ENCODE measurements around the gene ELK4.

ELK4 gene

GRCh38 chr1:205598841-205599668 is 32.8 kb downstream of the ELK4 start:
- no peak for DNase-seq (ENCODE audit: low read depth, low spot score)

GRCh38 chr1:205597691-205598314 is 34.0 kb downstream of the ELK4 start:
- DNase-seq (ENCODE audit: low read depth, low spot score), result no peak

More at GRCh38 chr1:205598841-205599668, 32.8 kb downstream of the ELK4 start:
- H3K27ac ChIP-seq, result peak overlapping the region; percentile 61

GRCh38 chr1:205596876-205597275 is 34.9 kb downstream of the ELK4 start:
- H3K27ac ChIP-seq, result no peak overlapping the region
- no peak for DNase-seq (ENCODE audit: low read depth, low spot score)

More at GRCh38 chr1:205597691-205598314, 34.0 kb downstream of the ELK4 start:
- H3K27ac ChIP-seq, result no peak overlapping the region

- DNase-seq (ENCODE audit: low read depth, low spot score), result no peak
- H3K27ac ChIP-seq, result peak overlapping the region; percentile 59
Measured at GRCh38 chr1:205595861-205596260, 36.0 kb downstream of the ELK4 start.

- peak overlapping the region; percentile 59 for H3K27ac ChIP-seq
- DNase-seq (ENCODE audit: low read depth, low spot score), result no peak
Measured at GRCh38 chr1:205595435-205595834, 36.4 kb downstream of the ELK4 start.

- no peak for DNase-seq (ENCODE audit: low read depth, low spot score)
- H3K27ac ChIP-seq, result no peak overlapping the region
Measured at GRCh38 chr1:205594846-205595245, 37.0 kb downstream of the ELK4 start.

- no peak for DNase-seq (ENCODE audit: low read depth, low spot score)
Measured at GRCh38 chr1:205593967-205594366, 37.8 kb downstream of the ELK4 start.

GRCh38 chr1:205593532-205593931 is 38.3 kb downstream of the ELK4 start:
- DNase-seq (ENCODE audit: low read depth, low spot score), result no peak
- H3K27ac ChIP-seq, result no peak overlapping the region

More at GRCh38 chr1:205593967-205594366, 37.8 kb downstream of the ELK4 start:
- H3K27ac ChIP-seq, result no peak overlapping the region

- DNase-seq (ENCODE audit: low read depth, low spot score), result no peak
- peak overlapping the region; percentile 75 for H3K27ac ChIP-seq
Measured at GRCh38 chr1:205592443-205593003, 39.3 kb downstream of the ELK4 start.

- peak; percentile 96 for DNase-seq (ENCODE audit: low read depth, low spot score)
- H3K27ac ChIP-seq, result peak overlapping the region; percentile 75
Measured at GRCh38 chr1:205591522-205592351, 40.1 kb downstream of the ELK4 start.

- DNase-seq (ENCODE audit: low read depth, low spot score), result no peak
- H3K27ac ChIP-seq, result peak overlapping the region; percentile 75
Measured at GRCh38 chr1:205590777-205591513, 40.9 kb downstream of the ELK4 start.

GRCh38 chr1:205590457-205590768 is 41.4 kb downstream of the ELK4 start:
- no peak for DNase-seq (ENCODE audit: low read depth, low spot score)

GRCh38 chr1:205589618-205590456 is 42.0 kb downstream of the ELK4 start:
- no peak for DNase-seq (ENCODE audit: low read depth, low spot score)
- no peak overlapping the region for H3K27ac ChIP-seq

More at GRCh38 chr1:205590457-205590768, 41.4 kb downstream of the ELK4 start:
- no peak overlapping the region for H3K27ac ChIP-seq

GRCh38 chr1:205589046-205589445 is 42.8 kb downstream of the ELK4 start:
- DNase-seq (ENCODE audit: low read depth, low spot score), result no peak

GRCh38 chr1:205588636-205589035 is 43.2 kb downstream of the ELK4 start:
- H3K27ac ChIP-seq, result no peak overlapping the region
- DNase-seq (ENCODE audit: low read depth, low spot score), result no peak

More at GRCh38 chr1:205589046-205589445, 42.8 kb downstream of the ELK4 start:
- no peak overlapping the region for H3K27ac ChIP-seq

GRCh38 chr1:205587581-205587980 is 44.2 kb downstream of the ELK4 start:
- no peak for DNase-seq (ENCODE audit: low read depth, low spot score)
- no peak overlapping the region for H3K27ac ChIP-seq

GRCh38 chr1:205585835-205586785 is 45.7 kb downstream of the ELK4 start:
- no peak for DNase-seq (ENCODE audit: low read depth, low spot score)

More at GRCh38 chr1:205585835-205586785, 45.7 kb downstream of the ELK4 start:
- no peak overlapping the region for H3K27ac ChIP-seq
